ENCODE measurements around the gene IL27RA.

- TF ChIP-seq JUND (IDR thresholded peaks at IDR 0.05) (no peak), GABPA (IDR thresholded peaks at IDR 0.05 in 1 of 2, conservative IDR thresholded peaks at IDR 0.05 in 1 of 2) (no peak), MAX (IDR thresholded peaks at IDR 0.05) (no peak)
- TF ChIP-seq, protein P1, sequence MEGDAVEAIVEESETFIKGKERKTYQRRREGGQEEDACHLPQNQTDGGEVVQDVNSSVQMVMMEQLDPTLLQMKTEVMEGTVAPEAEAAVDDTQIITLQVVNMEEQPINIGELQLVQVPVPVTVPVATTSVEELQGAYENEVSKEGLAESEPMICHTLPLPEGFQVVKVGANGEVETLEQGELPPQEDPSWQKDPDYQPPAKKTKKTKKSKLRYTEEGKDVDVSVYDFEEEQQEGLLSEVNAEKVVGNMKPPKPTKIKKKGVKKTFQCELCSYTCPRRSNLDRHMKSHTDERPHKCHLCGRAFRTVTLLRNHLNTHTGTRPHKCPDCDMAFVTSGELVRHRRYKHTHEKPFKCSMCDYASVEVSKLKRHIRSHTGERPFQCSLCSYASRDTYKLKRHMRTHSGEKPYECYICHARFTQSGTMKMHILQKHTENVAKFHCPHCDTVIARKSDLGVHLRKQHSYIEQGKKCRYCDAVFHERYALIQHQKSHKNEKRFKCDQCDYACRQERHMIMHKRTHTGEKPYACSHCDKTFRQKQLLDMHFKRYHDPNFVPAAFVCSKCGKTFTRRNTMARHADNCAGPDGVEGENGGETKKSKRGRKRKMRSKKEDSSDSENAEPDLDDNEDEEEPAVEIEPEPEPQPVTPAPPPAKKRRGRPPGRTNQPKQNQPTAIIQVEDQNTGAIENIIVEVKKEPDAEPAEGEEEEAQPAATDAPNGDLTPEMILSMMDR (IDR thresholded peaks at IDR 0.05; ENCODE audit: low read depth, low read length, missing input control) = no peak
These were observed 30.7 kb upstream of the IL27RA start for GRCh38 chr19:14000691-14001375.

All from liver (tissue), 3 donors.